Stimulated activated effector memory CD8-positive, alpha-beta T cell treated with anti-CD3 and anti-CD28 coated beads, Interleukin-12 subunit alpha, Interleukin-12 subunit beta, amount 100 ng/mL, for 72 hours (primary cell): ENCODE results near the gene MACROD2.

Source experiments
- ATAC-seq: fragments of 150-1000 bp; cut with Tn5 transposase; 2 replicates; pipeline ENCODE4 v1.10.0; 2021
- DNase-seq, 2 donors: peaks; one replicate each; pipeline ENCODE4 v3.0.0; 2021 to 2022; ENCODE audit warnings: low spot score in 2 of 2
- H3K27ac Mint-ChIP-seq: one replicate; pipeline ENCODE4 v1.8.0; 2022; ENCODE audit warnings: mild to moderate bottlenecking, mixed read lengths
- H3K36me3 Mint-ChIP-seq: one replicate; pipeline ENCODE4 v1.8.0; 2022; ENCODE audit warnings: mild to moderate bottlenecking, mixed read lengths
- H3K4me1 Mint-ChIP-seq: one replicate; pipeline ENCODE4 v1.8.0; 2022; ENCODE audit warnings: mixed read lengths
- H3K4me3 Mint-ChIP-seq: one replicate; pipeline ENCODE4 v1.8.0; 2022; ENCODE audit warnings: mild to moderate bottlenecking, mixed read lengths
- H3K9me3 Mint-ChIP-seq: one replicate; pipeline ENCODE4 v1.8.0; 2022; ENCODE audit warnings: mixed read lengths

The MACROD2 gene

DNA sequence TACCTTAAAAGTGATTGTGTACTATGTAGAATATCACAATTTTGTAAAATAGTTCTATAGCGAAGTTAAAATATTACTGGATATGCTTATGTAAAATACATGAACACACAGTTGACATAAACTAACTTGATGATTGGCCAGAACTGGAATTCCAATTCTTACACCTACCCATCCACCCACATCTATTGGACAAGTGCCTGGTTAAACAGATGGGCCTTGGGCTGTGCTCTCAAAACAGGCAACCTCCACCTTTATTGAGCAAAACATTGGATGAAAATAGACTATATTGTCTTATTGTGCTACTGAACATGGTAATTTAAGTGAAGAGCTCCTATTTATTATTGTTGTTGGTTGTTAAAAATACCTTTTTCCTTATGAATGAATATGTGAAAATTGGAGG is 496.1 kb downstream of the MACROD2 start:
- Mint-ChIP-seq H3K9me3 (peaks cover 3% of the 10 kb centered on the region), H3K4me1 (no peaks in the 10 kb centered on the region), H3K36me3 (no peaks in the 10 kb centered on the region), H3K27ac (no peak overlapping the region), H3K4me3 (no peak overlapping the region)
- no peak for ATAC-seq
- DNase-seq = no peak

DNA sequence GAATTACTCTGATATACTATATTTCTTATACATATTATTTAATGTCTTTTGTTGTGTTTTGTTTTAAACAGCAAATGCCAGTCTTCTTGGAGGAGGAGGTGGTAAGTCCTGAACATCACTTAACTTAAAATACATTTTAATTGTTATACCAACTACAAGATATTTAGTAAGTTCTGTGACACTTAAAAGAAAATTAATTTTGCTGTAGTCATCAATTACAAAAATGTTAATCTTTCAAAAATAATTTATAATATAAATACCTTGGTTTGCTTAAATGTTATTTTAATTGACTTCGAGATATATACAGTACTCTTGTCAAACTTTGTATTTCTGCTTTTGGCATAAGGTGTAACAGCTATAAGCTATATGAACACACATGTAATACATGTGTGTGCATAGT is 498.1 kb downstream of the MACROD2 start:
- ATAC-seq (no peak), DNase-seq (no peak)
- no peak overlapping the region for H3K4me3 Mint-ChIP-seq

DNA sequence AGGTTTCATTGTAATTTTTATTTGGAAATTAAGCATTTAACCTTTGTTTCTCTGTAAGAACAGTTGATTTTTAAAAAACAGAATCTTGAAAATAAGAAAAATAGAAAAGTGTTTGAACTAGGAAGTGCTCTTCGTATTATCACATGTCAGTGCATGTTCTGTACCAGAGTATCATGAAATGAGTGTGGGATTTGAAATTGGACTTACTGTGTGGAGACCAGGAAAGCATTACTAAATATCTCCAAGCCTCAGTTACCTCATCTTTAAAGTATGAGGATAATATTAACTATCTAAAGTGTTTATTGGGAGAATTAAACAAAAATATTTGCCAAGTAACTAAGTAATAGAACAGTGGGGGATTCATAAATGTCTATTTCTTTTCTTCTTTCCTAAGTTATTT is 499.0 kb downstream of the MACROD2 start:
- no peak for DNase-seq
- ATAC-seq = no peak
- Mint-ChIP-seq H3K36me3 (no peaks in the 10 kb centered on the region), H3K4me1 (no peaks in the 10 kb centered on the region), H3K9me3 (peaks cover 6% of the 10 kb centered on the region), H3K4me3 (no peak overlapping the region), H3K27ac (no peak overlapping the region)

More for the DNA sequence above, 498.1 kb downstream of the MACROD2 start:
- Mint-ChIP-seq H3K4me1 (no peaks in the 10 kb centered on the region), H3K27ac (no peak overlapping the region), H3K9me3 (peaks cover 6% of the 10 kb centered on the region), H3K36me3 (no peaks in the 10 kb centered on the region)

DNA sequence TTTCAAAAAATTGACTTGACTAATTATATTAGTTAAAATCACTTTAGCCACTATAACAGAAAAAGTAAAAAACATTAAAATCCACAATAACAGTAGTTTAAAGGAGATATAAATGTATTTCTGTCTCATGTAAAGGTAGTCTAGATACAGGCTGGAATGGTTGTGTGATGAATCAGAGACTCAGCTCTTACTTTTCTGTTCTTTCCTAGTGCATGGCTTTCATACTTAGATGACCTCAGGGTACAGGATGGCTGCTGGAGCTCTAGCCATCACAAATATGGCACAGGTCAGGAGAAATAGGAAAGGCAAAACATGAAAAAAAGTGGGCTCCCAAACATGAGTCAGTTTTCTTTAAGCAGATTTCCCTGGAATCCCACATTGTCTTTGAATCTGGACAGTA is 499.8 kb downstream of the MACROD2 start:
- DNase-seq = no peak
- Mint-ChIP-seq H3K9me3 (peaks cover 10% of the 10 kb centered on the region), H3K4me3 (no peak overlapping the region), H3K4me1 (no peaks in the 10 kb centered on the region), H3K27ac (no peak overlapping the region), H3K36me3 (no peaks in the 10 kb centered on the region)
- no peak for ATAC-seq

DNA sequence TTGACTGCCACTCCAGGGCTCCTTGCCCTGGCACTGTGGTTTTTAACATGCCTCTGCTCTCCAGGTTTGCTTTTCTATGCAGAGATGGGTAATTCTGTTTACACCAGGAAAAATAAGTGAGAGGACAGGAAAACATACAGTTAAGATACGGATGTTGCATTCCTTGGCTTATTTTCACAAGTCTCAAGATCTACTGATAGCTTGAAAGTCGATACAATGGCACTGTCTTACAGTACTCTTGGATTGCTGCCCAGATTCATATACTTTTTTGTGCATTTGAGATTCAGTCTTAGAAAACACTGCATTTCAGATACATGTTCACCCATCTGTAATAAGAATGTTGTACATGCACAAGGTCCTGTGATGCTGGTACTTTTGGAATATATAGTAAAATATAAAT is 501.7 kb downstream of the MACROD2 start:
- no peak for ATAC-seq
- Mint-ChIP-seq H3K4me1 (no peaks in the 10 kb centered on the region), H3K36me3 (no peaks in the 10 kb centered on the region), H3K4me3 (no peak overlapping the region), H3K9me3 (peaks cover 15% of the 10 kb centered on the region), H3K27ac (no peak overlapping the region)
- DNase-seq = no peak

DNA sequence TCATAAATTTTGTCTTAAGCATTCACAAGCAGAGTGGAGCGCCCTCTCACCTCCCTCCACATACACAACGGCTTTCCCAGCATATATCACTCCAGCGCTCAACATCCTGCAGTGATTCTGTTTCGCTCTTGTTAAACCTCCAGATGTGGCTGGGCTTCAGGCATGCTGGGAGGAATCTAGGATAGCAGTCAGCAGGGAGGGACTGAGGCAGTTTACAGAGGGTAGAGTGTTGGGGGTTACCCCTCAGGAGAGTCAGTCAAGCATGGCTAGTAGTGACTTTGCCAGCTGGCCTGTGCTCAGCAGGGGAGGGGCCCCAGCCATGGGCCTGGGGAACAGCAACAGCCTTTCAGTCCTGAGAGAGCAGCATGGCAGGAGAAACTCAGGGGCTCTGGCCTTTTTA is 503.5 kb downstream of the MACROD2 start:
- no peaks in the 10 kb centered on the region for H3K36me3 Mint-ChIP-seq
- no peak for DNase-seq

DNA sequence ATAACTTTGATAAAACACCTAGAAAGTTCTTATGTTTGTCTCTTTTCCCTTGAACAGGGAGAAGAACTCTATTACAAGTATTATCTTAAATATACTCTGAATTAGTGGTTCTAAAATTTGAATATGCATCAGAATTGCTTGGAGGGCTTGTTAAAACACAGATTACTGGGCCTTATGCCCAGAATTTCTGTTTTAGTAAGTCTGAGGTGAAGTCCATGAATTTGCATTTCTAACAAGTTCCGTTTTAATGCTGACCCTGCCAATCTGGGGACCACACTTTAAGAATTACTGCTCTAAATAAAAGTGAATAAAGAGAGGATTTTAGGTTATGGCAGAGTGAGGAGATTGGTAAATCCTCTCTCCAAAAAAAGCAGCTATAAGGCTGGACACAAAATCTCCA is 510.2 kb downstream of the MACROD2 start:
- Mint-ChIP-seq H3K4me1 (no peaks in the 10 kb centered on the region), H3K27ac (no peak overlapping the region), H3K36me3 (no peaks in the 10 kb centered on the region), H3K4me3 (no peak overlapping the region), H3K9me3 (peaks cover 22% of the 10 kb centered on the region)
- DNase-seq (no peak), ATAC-seq (no peak)

More for the DNA sequence above, 503.5 kb downstream of the MACROD2 start:
- Mint-ChIP-seq H3K4me1 (no peaks in the 10 kb centered on the region), H3K9me3 (peaks cover 20% of the 10 kb centered on the region), H3K4me3 (no peak overlapping the region), H3K27ac (no peak overlapping the region)
- ATAC-seq = no peak

DNA sequence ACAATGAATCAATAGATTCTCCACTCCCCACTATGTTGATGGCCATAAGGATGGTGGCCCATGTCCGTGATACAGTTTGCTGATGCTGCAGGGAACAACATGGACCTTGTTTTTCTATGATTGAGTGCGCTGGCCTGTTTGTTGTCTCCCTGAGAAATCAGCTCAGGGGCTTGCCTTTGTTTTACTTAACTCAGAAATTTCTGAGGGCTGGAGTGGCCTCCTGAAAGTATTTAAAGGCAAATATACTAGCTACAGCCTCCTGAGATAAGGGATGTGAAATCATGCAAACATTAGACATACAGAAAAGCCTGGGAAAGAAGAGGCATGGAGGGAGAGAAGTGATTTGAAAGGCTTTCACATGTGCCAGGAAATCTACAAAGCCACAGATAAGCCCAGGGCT is 512.4 kb downstream of the MACROD2 start:
- Mint-ChIP-seq H3K4me1 (no peaks in the 10 kb centered on the region), H3K4me3 (no peak overlapping the region), H3K36me3 (no peaks in the 10 kb centered on the region), H3K27ac (no peak overlapping the region), H3K9me3 (peaks cover 24% of the 10 kb centered on the region)
- DNase-seq = no peak
- ATAC-seq = no peak

DNA sequence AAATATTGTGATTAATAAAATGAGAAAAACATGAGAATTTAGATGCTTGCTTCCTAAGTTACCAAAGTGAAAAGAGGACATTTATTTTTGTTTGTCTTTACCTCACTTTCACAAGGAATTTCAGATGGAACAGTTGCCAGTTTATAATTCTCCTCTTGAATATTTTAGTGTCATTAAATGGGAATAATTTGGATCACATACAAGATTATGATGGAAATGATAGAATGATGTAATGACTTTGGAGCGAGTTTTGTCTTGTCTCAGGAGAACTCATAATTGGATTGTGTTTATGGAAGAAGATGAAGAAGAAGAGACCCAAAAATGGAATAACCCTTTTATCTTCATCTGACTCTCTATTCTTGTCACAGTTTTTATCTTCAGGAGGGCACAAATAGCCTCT is 515.0 kb downstream of the MACROD2 start:
- H3K27ac Mint-ChIP-seq = no peak overlapping the region
- H3K4me1 Mint-ChIP-seq = no peaks in the 10 kb centered on the region
- DNase-seq = no peak
- no peak overlapping the region for H3K4me3 Mint-ChIP-seq
- H3K9me3 Mint-ChIP-seq = peaks cover 31% of the 10 kb centered on the region
- no peak for ATAC-seq
- no peaks in the 10 kb centered on the region for H3K36me3 Mint-ChIP-seq

DNA sequence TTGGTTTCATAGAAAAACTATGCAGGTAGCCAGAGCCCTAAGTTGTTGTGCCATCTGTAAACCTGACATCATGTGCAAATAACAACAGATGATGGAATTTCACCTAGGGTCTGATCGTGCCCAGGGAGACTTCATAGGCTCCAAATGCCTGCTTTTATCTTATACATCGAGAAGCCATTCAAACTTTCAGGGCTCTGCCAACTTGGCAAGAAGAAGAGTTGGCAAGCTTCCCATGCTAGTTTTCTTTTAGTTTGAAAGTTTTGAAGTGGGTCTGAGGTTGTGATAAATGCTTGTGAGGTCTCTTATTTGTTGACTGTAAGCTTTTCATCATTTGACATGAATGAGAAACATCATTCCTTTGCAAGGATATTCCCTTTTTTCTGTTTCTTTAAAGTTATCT is 517.5 kb downstream of the MACROD2 start:
- H3K4me3 Mint-ChIP-seq = no peak overlapping the region
- no peak for ATAC-seq
- no peak overlapping the region for H3K27ac Mint-ChIP-seq
- no peak for DNase-seq
- no peaks in the 10 kb centered on the region for H3K36me3 Mint-ChIP-seq
- peaks cover 18% of the 10 kb centered on the region for H3K9me3 Mint-ChIP-seq
- H3K4me1 Mint-ChIP-seq = no peaks in the 10 kb centered on the region

DNA sequence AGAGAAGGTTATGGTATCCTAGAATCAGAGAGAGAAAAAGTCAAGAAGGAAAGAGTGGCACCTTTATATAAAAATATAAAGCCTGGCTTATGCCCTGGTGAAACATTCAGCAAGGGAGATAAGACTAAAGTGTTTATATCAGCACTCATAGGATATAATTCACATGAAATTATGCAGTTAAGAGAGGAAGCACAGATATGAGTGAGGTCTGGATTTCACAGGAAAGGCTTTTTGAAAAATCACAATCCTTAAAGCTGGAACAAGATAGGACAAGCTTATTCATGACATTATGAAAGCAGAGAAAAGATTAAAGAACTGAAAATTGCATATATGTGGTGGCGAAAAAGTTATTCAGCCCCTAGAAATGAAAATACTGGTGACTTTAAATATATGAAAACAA is 523.3 kb downstream of the MACROD2 start:
- no peak overlapping the region for H3K27ac Mint-ChIP-seq
- peaks cover 27% of the 10 kb centered on the region for H3K9me3 Mint-ChIP-seq
- no peak overlapping the region for H3K4me3 Mint-ChIP-seq
- H3K4me1 Mint-ChIP-seq = no peaks in the 10 kb centered on the region
- DNase-seq (no peak), ATAC-seq (no peak)
- H3K36me3 Mint-ChIP-seq = no peaks in the 10 kb centered on the region

DNA sequence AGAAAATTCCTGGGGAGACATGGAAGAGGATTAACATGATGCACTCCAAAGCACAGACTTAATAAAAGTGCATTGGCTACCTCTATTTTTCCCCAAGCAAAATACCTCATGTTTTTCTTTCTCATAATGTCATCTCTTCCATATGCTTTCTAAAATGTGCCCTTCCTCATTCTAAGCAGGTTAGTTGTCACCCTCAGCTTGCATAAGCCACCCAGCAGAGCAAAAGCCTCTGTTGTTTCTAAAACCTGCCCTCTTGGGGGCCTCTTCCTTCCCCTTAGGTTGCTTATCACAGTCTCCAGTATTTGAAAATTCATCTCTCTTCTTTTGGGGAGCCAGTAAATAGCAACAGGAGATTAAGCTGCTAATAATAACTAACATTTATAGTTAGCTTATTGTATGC is 525.7 kb downstream of the MACROD2 start:
- no peak for DNase-seq
- Mint-ChIP-seq H3K9me3 (peaks cover 21% of the 10 kb centered on the region), H3K27ac (no peak overlapping the region)

DNA sequence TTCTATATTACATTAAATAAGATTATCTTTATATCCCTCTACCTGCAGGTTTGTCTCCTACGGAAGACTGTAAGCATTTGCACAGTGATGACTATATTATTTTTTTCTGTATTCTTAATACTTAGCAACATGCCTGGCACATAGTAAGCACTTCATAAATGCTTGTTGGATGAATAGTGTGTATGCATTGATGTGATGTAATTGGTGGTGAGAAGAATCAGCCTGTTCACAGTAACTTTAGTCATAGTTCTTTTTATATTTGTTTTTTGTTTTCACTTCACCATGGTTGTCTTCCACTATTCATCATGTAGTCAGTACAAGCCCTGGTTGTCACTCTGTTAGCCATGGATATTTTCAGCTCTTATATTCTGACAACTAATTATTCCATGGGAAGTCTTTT is 526.1 kb downstream of the MACROD2 start:
- ATAC-seq = no peak
- Mint-ChIP-seq H3K27ac (no peak overlapping the region), H3K4me3 (no peak overlapping the region), H3K4me1 (no peaks in the 10 kb centered on the region), H3K36me3 (no peaks in the 10 kb centered on the region), H3K9me3 (peaks cover 23% of the 10 kb centered on the region)
- no peak for DNase-seq

More for the DNA sequence above, 525.7 kb downstream of the MACROD2 start:
- Mint-ChIP-seq H3K4me1 (no peaks in the 10 kb centered on the region), H3K4me3 (no peak overlapping the region), H3K36me3 (no peaks in the 10 kb centered on the region)
- ATAC-seq = no peak

DNA sequence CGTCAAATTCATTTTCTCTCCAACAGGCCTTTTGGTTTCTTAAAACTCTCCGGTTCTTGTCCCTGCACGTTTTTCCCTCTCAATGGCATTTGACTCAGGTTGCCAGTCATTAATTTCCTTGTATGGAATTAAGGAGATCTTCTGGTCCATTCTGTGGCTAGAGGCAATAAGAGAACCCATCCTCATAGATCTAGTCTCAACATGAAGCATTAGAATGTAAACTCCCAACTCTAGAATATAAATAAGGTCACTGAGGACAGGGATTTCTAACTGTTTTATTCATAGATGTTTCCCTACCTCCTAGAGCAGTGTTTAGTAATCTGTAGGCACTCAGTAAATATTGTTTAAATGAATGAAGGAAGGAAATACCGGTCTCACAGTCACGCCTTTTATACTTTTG is 527.3 kb downstream of the MACROD2 start:
- Mint-ChIP-seq H3K9me3 (peaks cover 29% of the 10 kb centered on the region), H3K27ac (no peak overlapping the region), H3K4me3 (no peak overlapping the region), H3K4me1 (no peaks in the 10 kb centered on the region), H3K36me3 (no peaks in the 10 kb centered on the region)
- DNase-seq = no peak
- ATAC-seq = no peak

DNA sequence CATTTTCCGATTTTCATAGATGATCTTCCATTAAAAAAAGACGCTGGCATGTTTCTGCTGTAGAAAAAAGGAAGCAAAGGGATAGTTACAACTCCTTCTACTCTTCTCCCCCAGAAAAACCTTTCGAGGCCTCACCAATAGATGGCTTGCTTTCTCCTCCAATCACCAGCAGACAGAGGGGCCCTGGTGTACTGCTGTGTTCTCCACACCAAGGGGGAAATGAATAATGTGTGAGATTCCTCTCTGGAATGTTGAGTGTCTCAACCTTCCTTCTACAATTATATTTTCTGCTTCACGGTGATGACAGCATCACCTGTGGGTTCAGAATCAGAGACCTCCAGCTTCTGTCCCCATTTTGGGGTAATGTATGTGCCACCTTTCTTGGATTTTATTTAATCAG is 527.8 kb downstream of the MACROD2 start:
- no peak overlapping the region for H3K27ac Mint-ChIP-seq
- H3K4me3 Mint-ChIP-seq = no peak overlapping the region
- peaks cover 29% of the 10 kb centered on the region for H3K9me3 Mint-ChIP-seq
- no peak for ATAC-seq
- H3K36me3 Mint-ChIP-seq = no peaks in the 10 kb centered on the region
- no peak for DNase-seq
- no peaks in the 10 kb centered on the region for H3K4me1 Mint-ChIP-seq

DNA sequence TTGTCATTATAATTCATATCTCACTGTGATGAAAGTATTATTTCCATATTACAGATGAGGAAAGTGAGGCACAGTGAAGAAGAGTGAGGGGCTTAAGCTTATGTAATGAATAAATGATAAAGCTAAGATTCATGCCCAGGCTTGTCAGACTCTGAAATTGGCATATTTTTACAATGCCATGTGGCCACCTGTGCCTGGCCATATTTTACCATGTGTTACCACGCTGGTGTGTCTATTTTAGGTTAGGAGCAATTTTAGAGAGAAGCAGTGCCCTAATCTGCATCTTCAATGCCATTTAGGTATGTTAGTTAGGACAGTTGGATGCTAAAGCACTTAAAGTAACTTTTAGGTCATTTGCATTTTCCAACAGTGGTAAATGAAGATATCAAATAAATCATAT is 530.1 kb downstream of the MACROD2 start:
- Mint-ChIP-seq H3K4me3 (no peak overlapping the region), H3K4me1 (no peaks in the 10 kb centered on the region), H3K27ac (no peak overlapping the region), H3K9me3 (peaks cover 27% of the 10 kb centered on the region), H3K36me3 (no peaks in the 10 kb centered on the region)
- DNase-seq (no peak), ATAC-seq (no peak)

DNA sequence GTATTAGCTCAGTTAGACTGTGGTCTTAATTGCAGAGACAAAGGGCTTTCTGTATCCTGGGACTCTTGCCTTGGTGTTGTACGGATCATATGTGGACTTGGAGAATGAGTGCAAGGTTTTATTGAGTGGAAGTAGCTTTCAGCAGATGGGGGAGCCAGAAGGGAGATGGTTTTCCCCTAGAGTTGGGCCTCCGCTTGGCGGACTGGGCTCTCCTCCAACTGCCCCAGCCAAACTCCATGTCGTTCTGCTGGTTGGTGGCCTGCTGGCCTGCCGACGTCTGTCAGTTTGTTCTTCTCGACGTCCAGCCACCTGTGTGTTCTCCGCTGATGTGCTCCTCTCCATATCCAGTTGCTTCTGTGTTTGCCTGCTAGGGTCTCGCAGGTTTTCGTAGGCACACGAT is 531.6 kb downstream of the MACROD2 start:
- no peak for ATAC-seq
- H3K4me1 Mint-ChIP-seq = no peaks in the 10 kb centered on the region

More for the DNA sequence above, 531.6 kb downstream of the MACROD2 start:
- DNase-seq = no peak
- Mint-ChIP-seq H3K4me3 (no peak overlapping the region), H3K9me3 (peaks cover 20% of the 10 kb centered on the region), H3K27ac (no peak overlapping the region), H3K36me3 (no peaks in the 10 kb centered on the region)
